ENCODE measurements around the gene CCN6.
A peak's percentile ranks its signal among the peaks of the same experiment; 100 is the strongest.
"Not testable (repeated sequence)": the region's sequence is repeated elsewhere in the genome, so short reads cannot be mapped to it uniquely, and the experiment has no call there.

Gene CCN6

DNA sequence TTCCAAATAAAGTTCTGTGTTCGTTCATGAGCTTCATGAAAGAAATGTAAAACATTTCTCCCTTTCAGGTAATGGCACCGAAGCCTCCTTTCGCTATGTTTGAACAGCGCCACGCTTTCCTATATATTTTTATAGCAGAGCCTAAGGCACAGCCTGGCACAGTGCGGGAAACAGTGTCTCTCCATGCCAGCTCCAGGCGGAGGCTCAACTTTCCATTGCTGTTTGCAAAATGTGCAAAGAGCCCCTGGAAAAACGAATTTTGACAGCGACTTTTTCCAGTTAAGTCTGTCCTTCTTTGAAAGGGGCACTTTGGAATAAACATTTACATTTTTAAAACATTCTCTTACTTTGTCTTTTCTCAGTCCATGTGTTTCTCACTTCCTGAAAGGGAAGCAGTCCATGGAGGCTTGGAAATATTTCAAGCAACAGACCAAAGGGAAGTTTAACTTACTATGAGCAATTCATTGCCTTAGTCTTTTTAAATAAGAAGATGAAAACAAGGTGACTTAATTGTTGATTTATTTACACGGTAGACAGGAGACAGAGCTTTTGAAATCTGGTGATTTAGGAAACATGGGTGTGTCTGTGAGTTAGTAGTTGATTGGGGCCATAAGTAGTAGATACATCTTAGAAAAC lies 769 bp downstream of the CCN6 start:
- no peak for DNase-seq

DNA sequence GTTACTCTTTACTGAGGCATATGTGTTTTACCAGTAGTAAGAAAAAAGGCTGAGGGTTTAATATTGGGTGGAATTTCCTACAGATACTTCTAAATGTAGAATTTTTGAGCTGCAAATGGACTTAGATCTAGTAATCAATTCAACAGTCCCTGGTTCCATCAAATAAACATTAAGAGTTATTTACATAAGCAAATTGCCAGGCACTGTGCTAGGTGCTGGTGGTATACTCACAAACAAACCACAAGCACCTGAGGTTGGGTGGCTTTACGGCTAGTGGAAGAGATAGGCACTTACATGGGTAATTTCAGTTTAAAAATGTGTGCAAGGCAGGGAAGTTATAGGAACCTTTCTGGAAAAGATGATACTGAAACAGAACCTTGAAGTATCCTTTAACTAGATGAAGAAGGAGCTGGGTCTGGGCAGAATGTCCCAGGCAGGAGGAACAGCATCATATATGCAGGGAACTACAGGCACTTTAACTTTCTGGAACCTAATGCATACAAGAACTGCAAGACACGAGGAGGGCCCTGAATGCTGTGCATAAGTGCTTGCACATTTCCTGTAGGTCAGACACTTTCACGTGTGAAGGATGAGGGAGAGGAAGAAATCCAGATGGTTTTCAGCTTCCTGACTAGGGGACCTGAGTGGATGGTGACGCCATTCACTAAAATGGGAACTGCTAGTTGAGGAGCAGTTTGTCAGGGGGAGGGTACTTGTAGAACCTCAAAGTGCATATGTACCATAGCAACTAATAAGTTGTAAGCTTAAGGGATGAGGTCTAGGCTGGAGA lies 4.5 kb downstream of the CCN6 start:
- DNase-seq, result no peak

DNA sequence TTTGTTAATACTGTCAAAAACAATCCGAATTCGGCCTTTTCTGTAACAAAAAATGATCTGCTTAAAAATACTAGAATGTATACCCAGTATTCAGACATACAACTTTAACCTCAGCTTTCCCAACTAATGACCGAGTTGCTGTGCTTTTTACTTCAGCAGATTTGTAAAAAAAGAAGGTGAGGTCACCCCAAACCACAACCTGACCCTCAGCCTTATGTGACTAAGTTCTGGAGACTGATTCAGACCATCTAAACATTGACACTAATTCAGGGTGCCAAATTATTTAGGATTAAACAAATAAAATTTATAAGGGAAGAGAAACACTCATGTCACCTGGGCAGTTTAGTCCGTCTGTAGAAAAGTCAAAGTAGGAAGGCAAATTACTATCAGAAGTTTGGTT lies 7.7 kb downstream of the CCN6 start:
- DNase-seq, result no peak

- no peak for DNase-seq
Observed at GRCh38 chr6:112062966-112063365, 9.1 kb downstream of the CCN6 start.

- DNase-seq, result no peak
Observed at GRCh38 chr6:112065426-112065986, 11.6 kb downstream of the CCN6 start.

- DNase-seq, result no peak
Observed at GRCh38 chr6:112066606-112067005, 12.7 kb downstream of the CCN6 start.

DNA sequence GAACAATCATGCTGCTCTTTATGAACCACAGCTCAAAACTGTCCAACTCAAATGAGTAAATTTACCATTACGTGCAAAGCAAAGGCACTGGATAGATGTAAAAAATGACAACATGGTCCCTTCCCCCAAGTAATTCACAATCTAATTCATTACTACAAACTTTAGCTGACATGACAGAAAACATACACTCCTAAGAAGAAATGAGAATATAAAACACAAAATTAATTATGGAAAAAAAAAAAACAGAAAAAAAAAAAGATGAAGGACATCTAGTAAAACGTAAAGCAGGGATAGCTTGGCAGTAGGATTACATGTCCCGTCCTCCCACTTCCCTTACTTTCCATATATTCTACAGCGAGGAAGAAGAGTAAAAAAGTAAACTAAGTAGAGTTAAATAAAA lies 27.7 kb downstream of the CCN6 start:
- no peak for DNase-seq

- no peak for DNase-seq
Observed at GRCh38 chr6:112085286-112086065, 31.6 kb downstream of the CCN6 start.

DNA sequence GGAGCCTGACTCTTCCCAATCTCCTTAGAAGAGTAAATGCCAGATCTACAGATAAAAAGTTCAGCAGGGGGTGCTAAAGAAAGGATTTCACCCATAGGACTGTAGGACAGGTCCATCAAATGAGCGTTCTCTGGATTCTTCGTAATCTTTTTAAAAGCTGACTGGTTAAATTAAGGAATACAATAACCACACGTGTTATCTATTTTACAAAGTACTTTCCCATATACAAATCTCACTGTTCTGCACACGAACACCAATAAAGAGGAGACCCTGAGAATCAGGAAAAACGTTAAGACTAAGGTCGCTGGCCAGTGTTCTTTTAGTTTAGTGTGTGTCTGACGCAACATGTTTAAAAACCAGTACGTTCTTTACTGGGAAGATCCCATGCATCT lies 32.8 kb downstream of the CCN6 start:
- no peak for DNase-seq

DNA sequence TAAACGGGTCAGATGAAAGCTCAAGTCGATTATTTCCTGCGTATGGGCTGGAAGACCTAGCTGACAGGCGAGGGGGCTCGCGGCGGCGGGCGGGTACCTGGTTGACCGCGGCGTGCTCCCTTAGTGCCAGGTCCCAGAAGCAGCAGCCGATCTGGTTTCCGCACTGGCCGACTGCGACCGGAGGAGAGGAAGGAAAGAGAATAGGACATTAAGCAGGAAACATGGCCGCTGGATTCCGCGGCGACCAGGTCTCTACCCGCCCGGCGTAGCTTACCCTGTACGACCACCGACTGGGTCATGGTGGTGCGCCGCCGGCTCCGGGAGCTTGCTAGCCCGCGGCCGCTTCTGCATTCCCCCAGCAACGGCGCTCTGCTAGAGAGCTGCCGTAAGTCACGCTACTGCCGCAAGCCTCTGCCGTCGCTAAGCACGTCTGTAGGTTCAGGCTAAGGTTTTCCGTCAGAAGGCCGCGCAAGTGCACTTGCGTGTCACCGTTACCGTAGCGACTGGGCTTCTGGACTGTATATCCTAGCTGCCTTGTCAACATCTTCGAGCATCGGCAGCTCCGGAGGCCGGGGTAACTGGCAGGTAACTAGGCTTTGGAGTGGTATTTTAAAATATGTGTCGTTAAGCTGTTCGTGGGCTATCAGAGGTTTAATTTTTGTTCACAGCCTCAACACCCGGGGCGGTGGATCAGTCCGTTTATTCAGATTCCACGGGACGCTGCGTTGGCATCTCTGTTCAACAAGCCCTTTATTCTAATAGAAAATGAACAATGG lies 33.4 kb downstream of the CCN6 start, which contains the start of the genes FAM229B and TUBE1:
Gene FAM229B, plus strand, starts transcription at position 456 of the 776 bp plus-strand sequence. CDS start 11,693 bp downstream, outside the sequence.
Gene TUBE1, minus strand, starts transcription at position 347 of the 776 bp plus-strand sequence. Its CDS starts 48 bp downstream, at position 299.
- DNase-seq, result peak; percentile 77 to 95

GRCh38 chr6:112087916-112088315 lies 34.0 kb downstream of the CCN6 start:
- DNase-seq, result no peak

GRCh38 chr6:112096901-112097300 lies 43.0 kb downstream of the CCN6 start:
- DNase-seq, result no peak

- no peak for DNase-seq
Observed at GRCh38 chr6:112100561-112100960, 46.7 kb downstream of the CCN6 start.

GRCh38 chr6:112106026-112106425 lies 52.1 kb downstream of the CCN6 start:
- not testable (repeated sequence) for DNase-seq

DNA sequence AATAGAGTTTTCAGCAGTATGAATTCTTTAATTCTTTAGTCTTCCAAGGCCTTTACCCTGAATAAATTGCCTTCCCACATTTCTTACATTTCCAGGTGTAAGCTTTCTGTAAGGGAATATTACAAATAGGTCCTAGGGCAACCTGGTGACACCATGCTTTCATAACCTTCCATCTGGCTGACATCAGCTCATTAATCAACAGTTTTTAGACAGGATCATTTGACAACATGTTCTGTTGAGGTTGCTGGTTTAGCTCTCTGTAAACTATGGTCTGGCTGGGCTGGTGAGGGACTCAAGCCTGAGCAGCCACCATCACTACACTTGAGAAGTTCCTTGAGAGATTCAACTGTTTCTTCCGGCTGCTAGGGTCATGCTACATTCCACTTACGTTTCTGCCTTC lies 52.7 kb downstream of the CCN6 start:
- no peak for DNase-seq

GRCh38 chr6:112109262-112109661 lies 55.4 kb downstream of the CCN6 start:
- DNase-seq, result no peak

- DNase-seq, result no peak
Observed at GRCh38 chr6:112113431-112113830, 59.5 kb downstream of the CCN6 start.

DNA sequence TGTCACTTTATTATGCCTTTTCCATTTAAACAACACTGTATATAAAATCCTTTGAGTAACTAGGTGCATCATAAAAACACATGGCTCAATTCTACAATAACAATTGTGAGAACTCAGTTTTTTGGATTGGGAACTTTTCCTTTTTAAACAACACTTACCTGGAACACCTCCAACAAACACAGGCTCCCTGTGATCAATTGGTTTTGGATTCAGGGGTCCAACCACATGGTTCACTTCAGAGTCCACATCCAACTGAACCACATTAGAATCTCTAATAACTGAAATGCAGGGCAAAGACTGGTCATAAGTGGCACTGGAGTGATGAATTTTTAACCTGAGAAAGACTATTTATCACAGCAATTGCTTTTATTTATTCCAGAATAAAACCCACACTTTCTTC lies 60.0 kb downstream of the CCN6 start:
- no peak for DNase-seq

DNA sequence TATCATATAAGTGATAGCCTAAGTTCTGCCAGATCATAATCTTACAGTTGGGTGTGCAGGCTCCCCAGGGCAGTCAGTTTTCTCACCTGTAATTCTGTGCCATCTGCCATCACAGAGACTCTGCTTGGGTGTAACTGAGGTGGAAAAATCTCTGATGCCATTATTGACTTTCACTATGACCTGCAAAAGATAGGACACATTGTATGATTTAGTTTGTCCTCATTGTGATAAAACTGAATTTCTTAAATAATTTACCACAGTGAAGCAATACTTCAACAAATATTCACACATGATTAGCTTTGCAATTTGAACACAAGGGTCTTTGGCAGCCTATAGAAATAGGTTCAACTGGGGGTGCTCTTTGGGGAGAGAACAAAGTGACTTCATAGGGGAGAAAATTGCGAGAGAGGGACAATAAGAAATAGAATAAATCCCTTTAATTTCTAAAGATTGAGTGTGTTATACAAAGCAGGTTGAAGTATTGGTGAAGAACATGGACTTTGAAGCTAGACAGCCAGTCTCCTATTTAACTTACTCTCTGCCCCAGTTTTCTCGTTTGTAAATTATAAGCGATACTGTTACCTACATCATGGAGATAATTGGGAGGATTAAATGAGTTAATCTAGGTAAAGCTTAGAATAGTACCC lies 60.8 kb downstream of the CCN6 start:
- DNase-seq, result no peak

- DNase-seq, result no peak
Observed at GRCh38 chr6:112116221-112116620, 62.3 kb downstream of the CCN6 start.

DNA sequence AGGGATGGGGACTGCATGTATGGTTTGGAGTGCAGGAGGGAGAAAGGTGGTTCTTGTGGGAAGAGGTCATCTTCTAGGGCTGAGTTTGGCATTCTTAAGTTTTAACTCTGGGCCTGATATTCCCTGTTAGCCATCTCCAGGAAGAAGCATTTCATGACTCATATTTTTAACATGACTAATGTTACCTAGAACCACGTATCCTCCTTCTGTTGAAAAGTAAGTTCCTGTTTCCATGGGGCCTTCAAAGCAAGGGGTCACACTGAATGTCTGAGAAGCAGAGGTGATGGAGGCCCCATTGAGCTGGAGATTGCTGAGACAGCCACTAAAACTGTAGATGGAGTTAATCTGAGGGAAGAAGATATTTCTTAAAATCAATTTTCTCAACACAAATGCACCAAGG lies 63.6 kb downstream of the CCN6 start:
- DNase-seq, result no peak

- no peak for DNase-seq
Observed at GRCh38 chr6:112118034-112118433, 64.1 kb downstream of the CCN6 start.
